BE2C (cell line): ENCODE results near the gene MIF4GD.

ENCODE experiments used
- DNase-seq: peaks from one replicate; pipeline ENCODE4 v3.0.0-alpha.2; 2020
- H3K27me3 ChIP-seq: fragments of 250-450 bp; sonication (Bioruptor Pico); 2 replicates; pipeline ENCODE4 v1.5.1; 2020; ENCODE audit warnings: mild to moderate bottlenecking
- H3K36me3 ChIP-seq: fragments of 250-450 bp; sonication (Bioruptor Pico); 2 replicates; pipeline ENCODE4 v1.5.1; 2020; ENCODE audit warnings: mild to moderate bottlenecking
- H3K4me1 ChIP-seq: fragments of 250-450 bp; sonication (Bioruptor Pico); 2 replicates; pipeline ENCODE4 v1.5.1; 2020
- H3K4me3 ChIP-seq: 2 replicates; pipeline ENCODE4 v1.5.1; 2011; ENCODE audit warnings: low read depth, low read length
- H3K9me3 ChIP-seq: fragments of 250-450 bp; sonication (Bioruptor Pico); 2 replicates; pipeline ENCODE4 v1.5.1; 2020
- TF ChIP-seq, protein P1 (sequence below): IDR thresholded peaks from 2 replicates; pipeline ENCODE4 v1.5.1; 2012; ENCODE audit warnings: mild to moderate bottlenecking, low read depth, low read length

The MIF4GD gene

DNA sequence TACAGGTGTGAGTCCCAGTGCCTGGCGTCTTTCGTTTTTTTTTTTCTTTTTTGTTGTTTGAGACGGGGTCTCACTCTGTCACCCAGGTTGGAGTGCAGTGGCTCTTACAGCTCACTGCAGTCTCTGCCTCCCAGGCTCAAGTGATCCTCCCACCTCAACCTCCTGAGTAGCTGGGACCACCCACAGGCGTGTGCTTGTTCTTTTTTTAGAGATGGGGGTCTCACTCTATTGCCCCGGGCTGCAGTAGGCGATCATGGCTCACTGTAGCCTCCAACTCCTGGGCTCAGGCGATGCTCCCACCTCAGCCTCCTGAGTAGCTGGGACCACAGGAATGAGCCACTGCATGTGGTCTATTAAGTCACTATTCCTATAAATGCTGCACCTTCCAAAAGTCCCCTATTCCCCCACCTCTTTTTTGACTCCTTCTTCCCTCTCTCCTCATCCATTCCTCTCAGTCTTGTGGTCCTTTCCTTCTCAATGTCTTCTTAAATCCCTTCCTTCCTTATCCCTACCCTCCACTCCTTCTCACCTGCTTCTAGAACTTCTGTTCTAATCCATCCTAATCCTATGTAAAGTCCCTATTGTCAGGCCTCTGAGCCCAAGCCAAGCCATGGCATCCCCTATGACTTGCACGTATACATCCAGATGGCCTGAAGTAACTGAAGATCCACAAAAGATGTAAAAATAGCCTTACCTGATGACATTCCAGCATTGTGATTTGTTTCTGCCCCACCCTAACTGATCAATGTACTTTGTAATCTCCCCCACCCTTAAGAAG, 18.8 kb downstream of the MIF4GD start:
- Histone ChIP-seq H3K4me3 (no peak overlapping the region), H3K9me3 (no peaks in the 10 kb centered on the region), H3K4me1 (peaks cover 4% of the 10 kb centered on the region; the same call in 1 of the 2 replicates), H3K27me3 (no peaks in the 10 kb centered on the region), H3K36me3 (no peaks in the 10 kb centered on the region)
- TF ChIP-seq, protein P1, sequence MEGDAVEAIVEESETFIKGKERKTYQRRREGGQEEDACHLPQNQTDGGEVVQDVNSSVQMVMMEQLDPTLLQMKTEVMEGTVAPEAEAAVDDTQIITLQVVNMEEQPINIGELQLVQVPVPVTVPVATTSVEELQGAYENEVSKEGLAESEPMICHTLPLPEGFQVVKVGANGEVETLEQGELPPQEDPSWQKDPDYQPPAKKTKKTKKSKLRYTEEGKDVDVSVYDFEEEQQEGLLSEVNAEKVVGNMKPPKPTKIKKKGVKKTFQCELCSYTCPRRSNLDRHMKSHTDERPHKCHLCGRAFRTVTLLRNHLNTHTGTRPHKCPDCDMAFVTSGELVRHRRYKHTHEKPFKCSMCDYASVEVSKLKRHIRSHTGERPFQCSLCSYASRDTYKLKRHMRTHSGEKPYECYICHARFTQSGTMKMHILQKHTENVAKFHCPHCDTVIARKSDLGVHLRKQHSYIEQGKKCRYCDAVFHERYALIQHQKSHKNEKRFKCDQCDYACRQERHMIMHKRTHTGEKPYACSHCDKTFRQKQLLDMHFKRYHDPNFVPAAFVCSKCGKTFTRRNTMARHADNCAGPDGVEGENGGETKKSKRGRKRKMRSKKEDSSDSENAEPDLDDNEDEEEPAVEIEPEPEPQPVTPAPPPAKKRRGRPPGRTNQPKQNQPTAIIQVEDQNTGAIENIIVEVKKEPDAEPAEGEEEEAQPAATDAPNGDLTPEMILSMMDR, result no peak
- DNase-seq, result no peak

DNA sequence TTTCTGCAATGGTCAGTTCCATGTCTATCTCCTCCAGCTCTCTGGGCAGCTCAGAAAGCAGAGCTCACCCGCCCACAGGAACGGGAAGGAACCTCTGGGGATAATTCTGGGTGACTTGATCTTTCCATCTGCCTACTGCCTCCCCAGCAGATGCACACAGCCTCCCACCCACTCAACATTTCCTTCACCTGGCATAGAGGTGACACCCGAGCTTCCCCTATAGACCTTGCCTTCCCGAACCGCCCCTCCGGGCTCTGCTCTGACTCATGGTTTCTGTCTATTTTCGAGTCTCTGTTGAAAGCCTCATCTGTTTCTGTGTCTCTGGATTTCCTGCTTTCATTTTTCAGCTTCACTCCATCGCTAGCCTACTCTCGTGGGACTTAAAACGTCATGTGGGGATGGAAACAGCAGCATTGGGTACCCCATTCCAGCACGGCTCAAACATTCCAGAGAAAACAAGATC, 21.0 kb downstream of the MIF4GD start:
- Histone ChIP-seq H3K36me3 (peaks cover 13% of the 10 kb centered on the region), H3K4me1 (peaks cover 4% of the 10 kb centered on the region; the same call in 1 of the 2 replicates), H3K27me3 (no peaks in the 10 kb centered on the region), H3K9me3 (no peaks in the 10 kb centered on the region), H3K4me3 (no peak overlapping the region)
- DNase-seq, result no peak
- TF ChIP-seq, protein P1, result no peak

DNA sequence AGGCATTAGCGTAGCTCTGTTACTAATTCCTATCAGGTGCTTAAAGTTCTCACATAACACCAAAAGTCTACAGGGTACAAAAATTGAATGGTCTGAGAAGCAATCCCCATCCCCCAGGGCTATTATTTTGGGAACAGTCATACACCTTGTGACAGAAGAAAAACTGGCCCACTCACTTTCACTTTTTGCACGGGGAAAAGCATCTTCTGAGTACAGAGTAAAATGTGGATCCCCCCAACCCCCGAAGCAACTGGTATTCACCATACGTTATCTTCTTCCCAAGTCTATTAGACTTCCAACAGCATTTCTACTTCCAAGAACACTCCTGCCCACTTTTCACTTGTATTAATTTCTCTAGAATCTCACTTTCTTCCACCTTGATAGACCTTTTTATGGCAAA, 21.5 kb downstream of the MIF4GD start:
- Histone ChIP-seq H3K4me1 (peaks cover 4% of the 10 kb centered on the region; the same call in 1 of the 2 replicates), H3K27me3 (no peaks in the 10 kb centered on the region), H3K36me3 (peaks cover 18% of the 10 kb centered on the region), H3K9me3 (no peaks in the 10 kb centered on the region), H3K4me3 (no peak overlapping the region)
- TF ChIP-seq, protein P1, result no peak
- no peak for DNase-seq

DNA sequence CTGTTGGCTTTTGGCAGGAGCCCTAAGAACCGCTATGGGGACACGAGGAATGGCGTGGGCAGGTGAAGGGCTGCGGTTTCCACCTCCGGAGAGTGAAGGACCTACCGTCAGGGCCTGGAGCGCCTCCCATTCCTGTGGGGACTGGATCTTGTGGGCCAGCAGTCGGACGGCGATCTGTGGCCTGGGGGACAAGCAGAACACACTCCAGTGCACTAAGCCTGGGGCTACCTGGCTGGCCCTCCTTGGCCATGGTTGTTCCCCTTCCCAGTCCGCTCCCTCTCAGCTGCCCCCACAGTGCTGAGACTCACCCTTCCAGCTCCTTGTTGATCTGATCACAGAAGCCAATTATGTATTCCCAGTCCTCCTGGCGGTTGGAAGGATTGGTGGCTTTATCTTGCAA, 24.6 kb downstream of the MIF4GD start:
- Histone ChIP-seq H3K4me3 (no peak overlapping the region), H3K27me3 (no peaks in the 10 kb centered on the region), H3K4me1 (peaks cover 4% of the 10 kb centered on the region; the same call in 1 of the 2 replicates), H3K36me3 (peaks cover 41% of the 10 kb centered on the region), H3K9me3 (no peaks in the 10 kb centered on the region)
- TF ChIP-seq, protein P1, result no peak
- DNase-seq, result no peak

DNA sequence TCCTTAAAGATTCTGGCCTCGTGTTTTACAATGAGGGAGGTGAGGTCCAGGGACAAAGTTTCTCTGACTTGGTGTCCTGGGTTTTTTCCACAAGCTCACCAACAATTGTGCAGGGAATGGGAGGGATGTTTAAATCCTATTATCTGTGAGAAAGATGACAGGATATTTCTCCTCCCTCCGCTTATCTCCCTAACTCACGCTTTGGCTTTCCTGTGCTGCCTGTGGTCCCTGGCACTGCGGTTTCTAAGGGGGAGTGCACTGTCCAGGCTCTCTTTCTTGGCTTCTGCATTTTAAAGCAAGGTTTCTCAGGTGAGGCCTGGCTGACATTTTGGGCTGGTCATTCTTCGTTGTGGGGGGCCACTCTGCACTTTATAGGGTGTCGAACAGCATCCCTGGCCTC, 26.0 kb downstream of the MIF4GD start:
- Histone ChIP-seq H3K27me3 (no peaks in the 10 kb centered on the region), H3K4me1 (peaks cover 2% of the 10 kb centered on the region; the same call in 1 of the 2 replicates), H3K4me3 (no peak overlapping the region), H3K36me3 (peaks cover 55% of the 10 kb centered on the region), H3K9me3 (no peaks in the 10 kb centered on the region)
- DNase-seq, result no peak
- TF ChIP-seq, protein P1, result no peak
